Activated T-cell treated with anti-CD3 and anti-CD28 coated beads, Interleukin-2, amount 50 U/mL, for 24 hours (primary cell): ENCODE results near the gene SIM2.

Source experiments
- DNase-seq: peaks from one replicate; pipeline ENCODE4 v3.0.0-alpha.2; 2020
- H3K27ac Mint-ChIP-seq: 2 replicates; pipeline ENCODE4 v1.8.0; 2020; ENCODE audit warnings: mild to moderate bottlenecking, mixed read lengths
- H3K27me3 Mint-ChIP-seq: 2 replicates; pipeline ENCODE4 v1.8.0; 2020; ENCODE audit warnings: mixed read lengths
- H3K36me3 Mint-ChIP-seq: 2 replicates; pipeline ENCODE4 v1.8.0; 2020; ENCODE audit warnings: low read depth, mixed read lengths
- H3K4me1 Mint-ChIP-seq: 2 replicates; pipeline ENCODE4 v1.8.0; 2020; ENCODE audit warnings: low read depth, mixed read lengths
- H3K4me3 Mint-ChIP-seq: 2 replicates; pipeline ENCODE4 v1.8.0; 2020; ENCODE audit warnings: mild to moderate bottlenecking, moderate library complexity, mixed read lengths
- H3K9me3 Mint-ChIP-seq: 2 replicates; pipeline ENCODE4 v1.8.0; 2020; ENCODE audit warnings: mixed read lengths

Gene SIM2

GRCh38 chr21:36788120-36788638 lies 89.3 kb downstream of the SIM2 start:
- Mint-ChIP-seq H3K4me1 (no peaks in the 10 kb centered on the region), H3K9me3 (no peaks in the 10 kb centered on the region), H3K27me3 (no peaks in the 10 kb centered on the region), H3K36me3 (peaks cover 5% of the 10 kb centered on the region), H3K27ac (no peak overlapping the region), H3K4me3 (no peak overlapping the region)
- no peak for DNase-seq

GRCh38 chr21:36790616-36791015 lies 91.7 kb downstream of the SIM2 start:
- Mint-ChIP-seq H3K9me3 (no peaks in the 10 kb centered on the region), H3K27me3 (no peaks in the 10 kb centered on the region), H3K36me3 (peaks cover 5% of the 10 kb centered on the region), H3K4me1 (no peaks in the 10 kb centered on the region), H3K27ac (no peak overlapping the region), H3K4me3 (no peak overlapping the region)
- no peak for DNase-seq

- peaks cover 8% of the 10 kb centered on the region for H3K36me3 Mint-ChIP-seq
- H3K27ac Mint-ChIP-seq: no peak overlapping the region
- no peak overlapping the region for H3K4me3 Mint-ChIP-seq
- no peaks in the 10 kb centered on the region for H3K4me1 Mint-ChIP-seq
- no peak for DNase-seq
- H3K27me3 Mint-ChIP-seq: no peaks in the 10 kb centered on the region
- peaks cover 3% of the 10 kb centered on the region for H3K9me3 Mint-ChIP-seq
Measured at GRCh38 chr21:36791180-36791579, 92.3 kb downstream of the SIM2 start.

GRCh38 chr21:36791695-36792470 lies 93.0 kb downstream of the SIM2 start:
- no peak overlapping the region for H3K4me3 Mint-ChIP-seq
- peaks cover 6% of the 10 kb centered on the region for H3K9me3 Mint-ChIP-seq
- no peaks in the 10 kb centered on the region for H3K4me1 Mint-ChIP-seq
- DNase-seq: no peak
- no peaks in the 10 kb centered on the region for H3K27me3 Mint-ChIP-seq
- H3K36me3 Mint-ChIP-seq: peaks cover 9% of the 10 kb centered on the region
- H3K27ac Mint-ChIP-seq: no peak overlapping the region

GRCh38 chr21:36792505-36792967 lies 93.6 kb downstream of the SIM2 start:
- Mint-ChIP-seq H3K36me3 (peaks cover 9% of the 10 kb centered on the region), H3K4me3 (no peak overlapping the region), H3K4me1 (no peaks in the 10 kb centered on the region), H3K27ac (no peak overlapping the region), H3K9me3 (peaks cover 8% of the 10 kb centered on the region), H3K27me3 (no peaks in the 10 kb centered on the region)
- no peak for DNase-seq

- Mint-ChIP-seq H3K9me3 (peaks cover 32% of the 10 kb centered on the region), H3K27ac (no peak overlapping the region), H3K4me1 (no peaks in the 10 kb centered on the region), H3K27me3 (no peaks in the 10 kb centered on the region), H3K36me3 (peaks cover 14% of the 10 kb centered on the region), H3K4me3 (no peak overlapping the region)
- DNase-seq: no peak
Measured at GRCh38 chr21:36796070-36796469, 97.2 kb downstream of the SIM2 start.

- H3K4me1 Mint-ChIP-seq: no peaks in the 10 kb centered on the region
- no peak for DNase-seq
- H3K36me3 Mint-ChIP-seq: peaks cover 23% of the 10 kb centered on the region
- H3K27ac Mint-ChIP-seq: no peak overlapping the region
- peaks cover 32% of the 10 kb centered on the region for H3K9me3 Mint-ChIP-seq
- no peaks in the 10 kb centered on the region for H3K27me3 Mint-ChIP-seq
- no peak overlapping the region for H3K4me3 Mint-ChIP-seq
Measured at GRCh38 chr21:36798491-36798890, 99.6 kb downstream of the SIM2 start.
